HepG2 (cell line): ENCODE data around the gene CDHR1.

Experiments
- CTCF ChIP-seq: sonication (generic); formaldehyde crosslinking; IDR thresholded peaks from 2 replicates; pipeline ENCODE4 v1.5.0; 2020; ENCODE audit warnings: mild to moderate bottlenecking, missing genetic modification reagents, moderate library complexity
- DZIP1 ChIP-seq: sonication (generic); formaldehyde crosslinking; IDR thresholded peaks from 2 replicates; pipeline ENCODE4 v1.5.0; 2020; ENCODE audit warnings: mild to moderate bottlenecking, missing genetic modification reagents
- HCFC1 ChIP-seq: fragments of 150-350 bp; IDR thresholded peaks from 2 replicates; pipeline ENCODE4 v1.6.1; 2014; ENCODE audit warnings: low read depth, low read length
- HMG20A ChIP-seq: IDR thresholded peaks from 2 replicates; pipeline ENCODE4 v1.6.1; 2016; ENCODE audit warnings: borderline replicate concordance
- JUNB ChIP-seq: sonication (generic); formaldehyde crosslinking; IDR thresholded peaks from 2 replicates; pipeline ENCODE4 v1.8.0; 2022; ENCODE audit warnings: missing genetic modification reagents, mild to moderate bottlenecking, borderline replicate concordance
- REST ChIP-seq, 2 experiments: IDR thresholded peaks; 2 replicates each; pipeline ENCODE4 v1.6.1; 2011 to 2012; ENCODE audit warnings: low read length in 2 of 2, borderline replicate concordance in 1 of 2, low read depth in 1 of 2, mild to moderate bottlenecking in 1 of 2, moderate library complexity in 1 of 2
- RFXANK ChIP-seq: IDR thresholded peaks from 2 replicates; pipeline ENCODE4 v1.6.1; 2016
- SP1 ChIP-seq, 2 experiments: fragments of 450-650 bp in 1 of 2; sonication (generic) in 1 of 2; formaldehyde crosslinking in 1 of 2; IDR thresholded peaks; 2 replicates each; pipeline versions ENCODE4 v1.4.0 to v1.6.1; 2016 to 2020; ENCODE audit warnings: missing genetic modification reagents in 1 of 2
- ZNF333 ChIP-seq: sonication (generic); formaldehyde crosslinking; IDR thresholded peaks from 2 replicates; pipeline ENCODE4 v1.4.0; 2020; ENCODE audit warnings: mild to moderate bottlenecking, missing genetic modification reagents, borderline replicate concordance
- ZNF597 ChIP-seq: sonication (generic); formaldehyde crosslinking; IDR thresholded peaks from 2 replicates; pipeline ENCODE4 v1.5.0; 2020; ENCODE audit warnings: missing genetic modification reagents
- ZNF605 ChIP-seq: sonication (generic); formaldehyde crosslinking; IDR thresholded peaks from 2 replicates; pipeline ENCODE4 v1.8.0; 2022; ENCODE audit warnings: mild to moderate bottlenecking, missing genetic modification reagents
- TF ChIP-seq, protein P1 (sequence below): sonication (generic); formaldehyde crosslinking; IDR thresholded peaks from 2 replicates; pipeline ENCODE4 v1.8.0; 2022; ENCODE audit warnings: mild to moderate bottlenecking, missing genetic modification reagents
- TF ChIP-seq, protein P2 (sequence below): sonication (generic); formaldehyde crosslinking; IDR thresholded peaks from 2 replicates; pipeline ENCODE4 v1.4.0; 2020; ENCODE audit warnings: missing genetic modification reagents

DNA sequence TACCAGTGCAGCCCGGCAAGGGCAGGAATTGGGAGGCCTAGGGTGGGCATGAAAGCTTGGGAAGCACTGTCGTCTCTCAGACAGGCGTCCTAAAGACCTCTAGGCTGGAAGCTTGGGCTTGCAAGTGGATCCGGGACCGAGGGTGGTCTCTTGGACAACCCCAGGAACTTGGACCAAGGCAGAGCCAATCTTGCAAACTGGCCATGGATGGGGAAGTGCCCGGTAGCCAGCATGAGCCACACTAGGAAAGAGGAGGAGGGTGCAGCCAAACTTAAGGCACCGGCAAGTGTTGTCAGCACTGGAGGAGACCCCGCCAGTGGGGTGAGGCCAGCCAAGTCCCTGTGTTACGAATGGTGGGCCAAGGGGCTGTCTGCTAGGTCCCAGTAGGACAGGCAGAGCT lies 22.5 kb downstream of the CDHR1 start:
- TF ChIP-seq DZIP1 (CRISPR knock-in tag) (no peak), CTCF (CRISPR knock-in tag) (no peak), JUNB (CRISPR knock-in tag) (no peak), HMG20A (CRISPR knock-in tag) (no peak), REST (IDR thresholded peaks at IDR 0.05; ENCODE audit: borderline replicate concordance in 1 of 2, low read depth in 1 of 2, low read length in 2 of 2) (no peak), ZNF597 (no peak), ZNF333 (no peak), HCFC1 (no peak), ZNF605 (CRISPR knock-in tag) (no peak), RFXANK (no peak), SP1 (IDR thresholded peaks at IDR 0.05) (no peak), SP1 (CRISPR knock-in tag; IDR thresholded peaks at IDR 0.05) (no peak)
- TF ChIP-seq, protein P1, sequence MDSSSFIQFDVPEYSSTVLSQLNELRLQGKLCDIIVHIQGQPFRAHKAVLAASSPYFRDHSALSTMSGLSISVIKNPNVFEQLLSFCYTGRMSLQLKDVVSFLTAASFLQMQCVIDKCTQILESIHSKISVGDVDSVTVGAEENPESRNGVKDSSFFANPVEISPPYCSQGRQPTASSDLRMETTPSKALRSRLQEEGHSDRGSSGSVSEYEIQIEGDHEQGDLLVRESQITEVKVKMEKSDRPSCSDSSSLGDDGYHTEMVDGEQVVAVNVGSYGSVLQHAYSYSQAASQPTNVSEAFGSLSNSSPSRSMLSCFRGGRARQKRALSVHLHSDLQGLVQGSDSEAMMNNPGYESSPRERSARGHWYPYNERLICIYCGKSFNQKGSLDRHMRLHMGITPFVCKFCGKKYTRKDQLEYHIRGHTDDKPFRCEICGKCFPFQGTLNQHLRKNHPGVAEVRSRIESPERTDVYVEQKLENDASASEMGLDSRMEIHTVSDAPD (CRISPR knock-in tag), result no peak
- TF ChIP-seq, protein P2, sequence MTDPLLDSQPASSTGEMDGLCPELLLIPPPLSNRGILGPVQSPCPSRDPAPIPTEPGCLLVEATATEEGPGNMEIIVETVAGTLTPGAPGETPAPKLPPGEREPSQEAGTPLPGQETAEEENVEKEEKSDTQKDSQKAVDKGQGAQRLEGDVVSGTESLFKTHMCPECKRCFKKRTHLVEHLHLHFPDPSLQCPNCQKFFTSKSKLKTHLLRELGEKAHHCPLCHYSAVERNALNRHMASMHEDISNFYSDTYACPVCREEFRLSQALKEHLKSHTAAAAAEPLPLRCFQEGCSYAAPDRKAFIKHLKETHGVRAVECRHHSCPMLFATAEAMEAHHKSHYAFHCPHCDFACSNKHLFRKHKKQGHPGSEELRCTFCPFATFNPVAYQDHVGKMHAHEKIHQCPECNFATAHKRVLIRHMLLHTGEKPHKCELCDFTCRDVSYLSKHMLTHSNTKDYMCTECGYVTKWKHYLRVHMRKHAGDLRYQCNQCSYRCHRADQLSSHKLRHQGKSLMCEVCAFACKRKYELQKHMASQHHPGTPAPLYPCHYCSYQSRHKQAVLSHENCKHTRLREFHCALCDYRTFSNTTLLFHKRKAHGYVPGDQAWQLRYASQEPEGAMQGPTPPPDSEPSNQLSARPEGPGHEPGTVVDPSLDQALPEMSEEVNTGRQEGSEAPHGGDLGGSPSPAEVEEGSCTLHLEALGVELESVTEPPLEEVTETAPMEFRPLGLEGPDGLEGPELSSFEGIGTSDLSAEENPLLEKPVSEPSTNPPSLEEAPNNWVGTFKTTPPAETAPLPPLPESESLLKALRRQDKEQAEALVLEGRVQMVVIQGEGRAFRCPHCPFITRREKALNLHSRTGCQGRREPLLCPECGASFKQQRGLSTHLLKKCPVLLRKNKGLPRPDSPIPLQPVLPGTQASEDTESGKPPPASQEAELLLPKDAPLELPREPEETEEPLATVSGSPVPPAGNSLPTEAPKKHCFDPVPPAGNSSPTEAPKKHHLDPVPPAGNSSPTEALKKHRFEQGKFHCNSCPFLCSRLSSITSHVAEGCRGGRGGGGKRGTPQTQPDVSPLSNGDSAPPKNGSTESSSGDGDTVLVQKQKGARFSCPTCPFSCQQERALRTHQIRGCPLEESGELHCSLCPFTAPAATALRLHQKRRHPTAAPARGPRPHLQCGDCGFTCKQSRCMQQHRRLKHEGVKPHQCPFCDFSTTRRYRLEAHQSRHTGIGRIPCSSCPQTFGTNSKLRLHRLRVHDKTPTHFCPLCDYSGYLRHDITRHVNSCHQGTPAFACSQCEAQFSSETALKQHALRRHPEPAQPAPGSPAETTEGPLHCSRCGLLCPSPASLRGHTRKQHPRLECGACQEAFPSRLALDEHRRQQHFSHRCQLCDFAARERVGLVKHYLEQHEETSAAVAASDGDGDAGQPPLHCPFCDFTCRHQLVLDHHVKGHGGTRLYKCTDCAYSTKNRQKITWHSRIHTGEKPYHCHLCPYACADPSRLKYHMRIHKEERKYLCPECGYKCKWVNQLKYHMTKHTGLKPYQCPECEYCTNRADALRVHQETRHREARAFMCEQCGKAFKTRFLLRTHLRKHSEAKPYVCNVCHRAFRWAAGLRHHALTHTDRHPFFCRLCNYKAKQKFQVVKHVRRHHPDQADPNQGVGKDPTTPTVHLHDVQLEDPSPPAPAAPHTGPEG (CRISPR knock-in tag), result no peak
